ENCODE results near the gene SAG.

DNA sequence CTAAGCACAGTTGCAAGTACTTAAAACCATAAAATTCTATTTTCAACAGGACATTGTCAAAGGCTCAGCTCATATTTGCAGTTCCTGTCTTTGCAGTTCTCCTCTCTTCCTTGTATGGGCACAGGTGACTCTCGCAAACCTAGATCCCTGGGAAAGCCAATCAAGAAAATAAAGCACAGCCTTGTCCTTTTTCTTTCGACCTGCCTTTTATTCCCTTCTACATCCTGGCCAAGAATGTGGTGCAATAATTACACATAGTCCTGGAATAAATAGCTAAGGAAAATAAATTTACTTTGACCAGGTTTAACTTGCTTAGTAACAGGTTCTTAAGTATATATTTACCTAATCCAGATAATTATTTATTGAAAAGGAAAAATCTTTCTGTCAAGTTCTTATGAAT, 35.9 kb upstream of the SAG start:
- TF ChIP-seq POLR2A (IDR thresholded peaks at IDR 0.05), result no peak
- TF ChIP-seq, protein P1, sequence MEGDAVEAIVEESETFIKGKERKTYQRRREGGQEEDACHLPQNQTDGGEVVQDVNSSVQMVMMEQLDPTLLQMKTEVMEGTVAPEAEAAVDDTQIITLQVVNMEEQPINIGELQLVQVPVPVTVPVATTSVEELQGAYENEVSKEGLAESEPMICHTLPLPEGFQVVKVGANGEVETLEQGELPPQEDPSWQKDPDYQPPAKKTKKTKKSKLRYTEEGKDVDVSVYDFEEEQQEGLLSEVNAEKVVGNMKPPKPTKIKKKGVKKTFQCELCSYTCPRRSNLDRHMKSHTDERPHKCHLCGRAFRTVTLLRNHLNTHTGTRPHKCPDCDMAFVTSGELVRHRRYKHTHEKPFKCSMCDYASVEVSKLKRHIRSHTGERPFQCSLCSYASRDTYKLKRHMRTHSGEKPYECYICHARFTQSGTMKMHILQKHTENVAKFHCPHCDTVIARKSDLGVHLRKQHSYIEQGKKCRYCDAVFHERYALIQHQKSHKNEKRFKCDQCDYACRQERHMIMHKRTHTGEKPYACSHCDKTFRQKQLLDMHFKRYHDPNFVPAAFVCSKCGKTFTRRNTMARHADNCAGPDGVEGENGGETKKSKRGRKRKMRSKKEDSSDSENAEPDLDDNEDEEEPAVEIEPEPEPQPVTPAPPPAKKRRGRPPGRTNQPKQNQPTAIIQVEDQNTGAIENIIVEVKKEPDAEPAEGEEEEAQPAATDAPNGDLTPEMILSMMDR (IDR thresholded peaks at IDR 0.05), result no peak
